Activated T-helper 1 cell treated with Interleukin-2 at 50 U/mL for 16 hours (primary cell): ENCODE measurements around the gene UBASH3A.
A peak's percentile ranks its signal among the peaks of the same experiment; 100 is the strongest.

Experiments
- DNase-seq: peaks from one replicate; pipeline ENCODE4 v3.0.0-alpha.2; 2020; ENCODE audit warnings: low read depth

UBASH3A gene

GRCh38 chr21:42452401-42453223 lies 48.9 kb downstream of the UBASH3A start:
- DNase-seq: no peak

DNA sequence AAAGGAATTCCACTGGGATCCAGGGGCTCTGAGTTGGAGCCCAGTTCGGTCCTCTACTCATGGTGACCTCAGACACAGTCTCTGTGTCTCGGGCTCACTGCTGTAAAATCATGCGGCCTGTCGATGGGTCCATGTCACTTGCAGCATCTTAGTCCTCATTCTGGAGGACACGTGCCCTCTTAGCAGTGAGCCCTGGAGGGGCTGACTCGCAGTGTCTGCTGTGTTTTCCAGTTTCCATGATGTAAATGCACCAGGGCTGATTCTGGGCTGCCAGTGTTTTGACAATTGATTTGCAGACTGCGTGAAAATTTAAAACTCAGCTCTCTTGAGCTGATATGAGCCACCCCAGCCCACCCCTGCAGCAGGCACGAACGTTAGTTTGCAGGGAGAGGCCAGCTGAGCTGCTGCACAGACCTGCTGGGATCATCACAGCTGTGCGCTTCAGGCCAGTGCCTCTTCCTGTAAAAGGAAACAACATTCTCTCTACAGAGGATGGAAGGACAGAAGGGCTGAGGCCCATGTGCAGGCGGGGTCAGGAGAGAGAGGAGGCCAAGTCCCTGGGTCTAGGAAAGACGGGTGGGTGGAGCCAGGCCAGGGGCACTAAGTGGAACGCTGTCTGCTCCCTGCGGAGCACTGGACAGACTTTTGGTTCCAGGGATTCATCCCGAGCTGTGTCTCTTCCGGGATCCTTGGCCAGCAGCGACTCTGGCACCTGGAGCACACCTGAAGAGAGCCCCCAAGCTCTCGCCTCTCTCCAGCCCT lies 49.7 kb downstream of the UBASH3A start:
- no peak for DNase-seq

DNA sequence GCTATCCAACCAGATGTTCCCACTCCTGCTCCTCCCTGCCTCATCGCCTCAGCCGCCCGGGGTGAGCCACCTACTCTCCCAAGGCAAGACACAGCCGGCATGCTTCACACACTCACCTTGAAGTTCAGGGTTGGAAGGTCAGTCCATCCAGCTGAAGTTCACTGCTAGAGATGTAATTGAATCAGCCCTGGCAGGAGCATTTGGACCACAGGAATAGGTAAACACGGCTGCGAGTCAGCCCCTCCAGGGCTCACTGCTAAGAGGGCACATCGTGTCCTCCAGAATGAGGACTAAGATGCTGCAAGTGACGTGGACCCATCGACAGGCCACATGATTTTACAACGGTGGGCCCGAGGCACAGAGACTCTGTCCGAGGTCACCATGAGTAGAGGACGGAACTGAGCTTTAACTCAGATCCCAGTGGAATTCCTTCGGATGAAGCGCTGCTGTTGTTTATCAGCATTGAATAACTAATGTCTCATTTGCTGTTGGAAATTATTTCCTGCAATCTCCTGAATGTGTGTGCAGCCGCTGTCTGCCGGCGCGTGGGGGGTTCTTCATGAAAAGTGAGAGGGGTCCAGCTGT lies 50.4 kb downstream of the UBASH3A start:
- no peak for DNase-seq

DNA sequence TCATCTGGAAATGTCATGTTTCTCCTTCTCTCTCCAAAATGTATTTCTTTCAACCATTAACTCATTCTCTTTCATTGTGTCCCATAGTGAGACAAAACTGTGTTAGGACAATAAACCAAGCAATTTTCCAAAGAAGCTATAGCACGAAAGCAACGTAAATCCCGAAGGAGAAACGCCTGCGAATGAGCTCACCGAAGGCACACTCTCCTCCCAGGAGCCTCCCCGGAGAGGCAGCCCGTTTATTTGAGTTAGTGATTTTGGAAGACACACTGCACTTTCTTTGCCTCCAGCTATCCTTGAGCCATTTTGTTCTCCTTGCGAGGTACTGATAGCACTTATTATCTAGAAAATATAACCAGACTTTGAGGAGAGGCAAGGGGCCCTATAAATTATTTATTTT lies 51.1 kb downstream of the UBASH3A start:
- DNase-seq: no peak

- DNase-seq: no peak
Measured at GRCh38 chr21:42455196-42455595, 51.5 kb downstream of the UBASH3A start.

- DNase-seq: no peak
Measured at GRCh38 chr21:42455754-42456440, 52.2 kb downstream of the UBASH3A start.

DNA sequence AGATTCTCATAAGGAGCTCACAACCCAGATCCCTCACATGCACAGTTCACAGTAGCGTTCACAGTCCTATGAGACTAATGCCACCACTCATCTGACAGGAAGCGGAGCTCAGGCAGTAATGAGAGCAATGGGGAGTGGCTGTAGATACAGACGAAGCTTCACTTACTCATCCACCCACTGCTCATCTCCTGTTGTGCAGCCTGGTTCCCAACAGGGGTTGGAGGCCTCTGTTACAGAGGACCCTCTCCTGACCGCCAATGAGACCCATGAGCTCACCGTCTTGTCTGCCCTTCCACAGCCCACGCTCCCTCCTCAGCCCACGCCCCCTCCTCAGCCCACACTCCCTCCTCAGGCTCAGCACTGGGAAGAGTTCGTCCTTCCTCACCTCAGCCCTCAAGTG lies 52.8 kb downstream of the UBASH3A start:
- peak; percentile 16 for DNase-seq

- DNase-seq: no peak
Measured at GRCh38 chr21:42459082-42459460, 55.4 kb downstream of the UBASH3A start.

GRCh38 chr21:42459546-42460215 lies 56.0 kb downstream of the UBASH3A start:
- DNase-seq: no peak

DNA sequence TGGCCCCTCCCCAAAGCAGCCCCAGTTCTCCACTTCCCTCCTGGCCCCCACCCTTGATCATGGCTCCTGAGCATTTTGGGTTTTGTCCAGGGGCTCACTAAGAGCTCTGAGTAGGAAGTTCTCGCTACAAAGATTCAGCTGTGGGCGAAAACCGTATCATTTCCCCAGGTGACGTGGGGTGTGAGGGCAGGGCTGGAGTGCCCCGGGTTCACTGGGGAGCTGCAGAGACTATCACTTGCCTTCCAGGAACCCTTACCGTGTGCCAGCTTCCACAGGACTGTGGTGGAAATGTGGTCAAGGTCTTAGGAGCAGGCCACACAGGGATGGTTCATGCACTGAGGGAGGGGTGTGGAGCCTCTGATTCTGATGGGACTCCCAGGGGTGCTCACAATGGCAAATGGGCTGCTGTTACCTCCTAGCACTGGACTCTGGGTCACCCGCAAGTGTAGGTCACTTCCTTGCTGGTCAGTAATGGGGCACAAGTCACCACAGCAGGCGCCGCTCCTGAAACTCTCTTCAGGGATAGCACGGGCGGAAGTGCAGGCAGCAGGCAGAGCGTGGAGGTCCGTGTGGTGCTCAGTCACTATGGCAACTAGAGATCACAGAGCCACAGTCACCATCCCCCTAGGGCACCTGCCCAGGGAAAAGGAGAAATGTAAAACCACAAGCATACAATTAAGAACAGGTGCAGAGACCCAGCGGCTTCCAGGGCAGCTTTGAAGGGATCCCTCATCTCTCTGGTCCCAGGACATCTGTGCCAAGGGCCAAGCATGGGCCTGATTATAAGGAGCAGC lies 56.9 kb downstream of the UBASH3A start:
- DNase-seq: no peak

- no peak for DNase-seq
Measured at GRCh38 chr21:42461185-42461520, 57.5 kb downstream of the UBASH3A start.

GRCh38 chr21:42461881-42462877 lies 58.5 kb downstream of the UBASH3A start:
- DNase-seq: no peak

DNA sequence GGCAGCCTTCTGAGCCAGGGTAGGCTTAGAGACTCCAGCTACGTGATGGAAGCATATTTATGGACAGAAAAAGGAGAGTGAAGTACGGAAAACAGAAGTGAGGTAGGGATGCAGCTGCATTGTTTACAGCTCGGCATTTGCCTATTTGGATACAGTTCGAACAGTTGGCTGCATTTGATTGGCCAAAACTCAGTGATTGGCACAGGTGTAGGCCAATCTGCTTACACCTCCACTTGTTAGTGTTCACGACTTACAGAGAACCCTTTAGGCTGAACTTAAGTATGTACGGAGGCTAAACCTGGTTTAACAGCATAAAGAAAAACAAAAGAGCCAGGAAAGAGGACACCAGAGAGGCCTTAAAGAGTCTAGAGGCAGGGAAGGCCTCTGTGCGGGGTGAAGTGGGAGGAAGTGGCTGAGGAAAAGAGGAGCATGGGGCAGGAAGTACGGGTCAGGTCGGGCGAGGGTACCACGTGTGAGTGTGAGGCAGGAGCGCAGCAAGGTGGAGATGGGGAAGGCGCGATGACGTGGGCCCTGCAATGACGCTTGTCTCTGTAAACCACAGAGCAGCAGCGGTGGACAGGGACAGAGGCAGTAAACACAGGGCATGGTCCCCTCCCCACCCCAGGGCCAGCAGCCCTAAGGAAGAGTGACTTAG lies 60.3 kb downstream of the UBASH3A start:
- peak; percentile 56 for DNase-seq

DNA sequence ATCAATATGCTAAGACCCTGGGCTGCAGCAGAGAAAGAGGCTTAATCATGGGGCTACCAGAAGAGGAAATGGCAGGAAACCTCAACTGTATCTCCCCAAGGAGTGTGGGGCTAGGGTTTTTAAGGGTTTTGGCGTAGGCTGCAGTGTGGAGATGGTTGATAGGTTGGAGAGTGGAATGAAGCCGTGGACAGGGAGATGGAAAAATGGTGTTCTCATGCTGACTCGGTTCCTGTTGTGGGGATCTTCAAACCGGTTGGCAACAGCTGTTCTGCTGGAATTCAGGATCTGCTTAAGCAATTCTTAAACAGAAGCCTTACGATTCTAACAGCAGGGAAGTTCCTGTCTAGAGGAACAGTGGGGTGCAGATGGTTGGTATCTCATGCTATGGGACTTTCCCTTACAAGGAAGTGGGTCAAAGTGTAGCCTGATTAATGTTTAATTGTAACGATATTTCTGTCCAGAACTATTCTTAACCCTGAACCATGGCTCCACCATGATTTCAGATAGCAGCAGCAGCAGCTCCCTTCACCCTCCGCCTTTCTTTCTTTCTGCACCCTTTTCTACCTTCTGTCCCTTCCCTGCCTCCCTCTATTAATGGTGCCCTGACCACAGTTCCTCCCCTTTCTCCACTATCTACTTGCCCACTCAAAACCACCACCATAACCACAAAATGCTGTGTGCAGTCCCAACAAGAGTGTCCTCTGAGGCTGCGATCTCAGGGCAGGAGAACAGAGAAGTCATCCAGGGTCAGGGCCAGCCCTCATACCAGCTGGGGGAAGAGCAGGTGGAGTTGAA lies 61.5 kb downstream of the UBASH3A start:
- DNase-seq: no peak

GRCh38 chr21:42465803-42466127 lies 62.1 kb downstream of the UBASH3A start:
- no peak for DNase-seq

- DNase-seq: no peak
Measured at GRCh38 chr21:42466700-42467099, 63.0 kb downstream of the UBASH3A start.

GRCh38 chr21:42467140-42467983 lies 63.7 kb downstream of the UBASH3A start:
- DNase-seq: no peak
